Measurements from ENCODE around the gene PVALB. TPM values are rescaled to one million over a fixed set of nuclear protein-coding genes. Genes with fewer than 3 reads are reported as not detected.

PVALB gene
- total and polyA plus RNA-seq, 2 of the 4 experiments (the other 2 are of a cell fraction) = not detected

- intact Hi-C loops (cut with micrococcal nuclease) (loop anchor here (5.0 kb wide), 1 partner anchor 212 kb away; no protein-coding TSS in a partner anchor), dilution Hi-C loops (cut with HindIII; ENCODE audit: low sequenced_read_pairs, unreplicated experiment) (no loop called here)
Observed at GRCh38 chr22:36758792-36759271, 58.0 kb downstream of the PVALB start.

More at GRCh38 chr22:36758792-36759271, 58.0 kb downstream of the PVALB start:
- DNase-seq (no peak), ATAC-seq (ENCODE audit: low read depth) (no peak)
- no peak overlapping the region for H3K4me3 ChIP-seq (ENCODE audit: insufficient read depth, low read depth, low read length)
- TF ChIP-seq CHD1 (IDR thresholded peaks at IDR 0.05; ENCODE audit: low read depth, low read length) (no peak), CTCF (conservative IDR thresholded peaks at IDR 0.05; ENCODE audit: low read depth, low read length) (no peak), RFX5 (IDR thresholded peaks at IDR 0.05; ENCODE audit: low read depth, low read length) (no peak), MAZ (IDR thresholded peaks at IDR 0.05; ENCODE audit: borderline replicate concordance, low read depth, low read length) (no peak), FOS (IDR thresholded peaks at IDR 0.05; ENCODE audit: low read depth, low read length) (no peak), MAFK (IDR thresholded peaks at IDR 0.05; ENCODE audit: low read depth, low read length) (no peak), MXI1 (IDR thresholded peaks at IDR 0.05; ENCODE audit: borderline replicate concordance, low read depth, low read length) (no peak), RAD21 (IDR thresholded peaks at IDR 0.05; ENCODE audit: low read length) (no peak), POLR2A (IDR thresholded peaks at IDR 0.05; ENCODE audit: low read depth, low read length) (no peak), BHLHE40 (IDR thresholded peaks at IDR 0.05; ENCODE audit: low read depth, low read length) (no peak)
- TF ChIP-seq, protein P1, sequence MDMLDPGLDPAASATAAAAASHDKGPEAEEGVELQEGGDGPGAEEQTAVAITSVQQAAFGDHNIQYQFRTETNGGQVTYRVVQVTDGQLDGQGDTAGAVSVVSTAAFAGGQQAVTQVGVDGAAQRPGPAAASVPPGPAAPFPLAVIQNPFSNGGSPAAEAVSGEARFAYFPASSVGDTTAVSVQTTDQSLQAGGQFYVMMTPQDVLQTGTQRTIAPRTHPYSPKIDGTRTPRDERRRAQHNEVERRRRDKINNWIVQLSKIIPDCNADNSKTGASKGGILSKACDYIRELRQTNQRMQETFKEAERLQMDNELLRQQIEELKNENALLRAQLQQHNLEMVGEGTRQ (IDR thresholded peaks at IDR 0.05; ENCODE audit: low read depth, low read length) = no peak
- H3K9me1 ChIP-seq (ENCODE audit: insufficient read depth, low read length) = peaks cover 8% of the 10 kb centered on the region
- H3K56ac ChIP-seq (ENCODE audit: extremely low read depth, insufficient read depth, low read length) = no peak overlapping the region
- H3K4me2 ChIP-seq (ENCODE audit: low read depth, low read length) = no peak overlapping the region
- ChIA-PET POLR2A (ENCODE audit: unreplicated experiment) (no interaction called here), CTCF (interaction anchor here (1.0 kb wide), 1 partner anchor 212 kb away, joined by 3 read pairs; no protein-coding TSS in a partner anchor)
- no peak overlapping the region for H2AFZ ChIP-seq (replicated peaks; ENCODE audit: low read length, poor library complexity)
- no peak overlapping the region for H4K8ac ChIP-seq (ENCODE audit: low read depth in 2 of 2, low read length in 2 of 2)
- no peak overlapping the region for H2BK15ac ChIP-seq (ENCODE audit: low read depth, low read length)
- H3K9me3 ChIP-seq (ENCODE audit: control insufficient read depth, insufficient read depth, low read length) = no peaks in the 10 kb centered on the region
- peaks cover 12% of the 10 kb centered on the region for H3K27me3 ChIP-seq (ENCODE audit: control insufficient read depth, insufficient read depth, low read length)
- no peak overlapping the region for H3K23ac ChIP-seq (ENCODE audit: low read depth, low read length)
- no peak overlapping the region for H2BK20ac ChIP-seq (ENCODE audit: low read depth, low read length)
- in situ Hi-C loops (cut with MboI; ENCODE audit: low sequenced_read_pairs) = no loop called here
- no peak overlapping the region for H4K91ac ChIP-seq (ENCODE audit: insufficient read depth, low read depth, low read length)
- no TSS peak for BruUV-seq (replicated peaks)
- H4K20me1 ChIP-seq (ENCODE audit: insufficient read depth, low read length) = no peaks in the 10 kb centered on the region; the same call in 1 of the 2 replicates
- H2AK5ac ChIP-seq (ENCODE audit: low read depth, low read length) = no peak overlapping the region
- no peak overlapping the region for H3K9ac ChIP-seq (ENCODE audit: low read depth, low read length)
- peaks cover 3% of the 10 kb centered on the region; the same call in 1 of the 2 replicates for H3K4me1 ChIP-seq (ENCODE audit: control insufficient read depth, insufficient read depth, low read length)
- no peak overlapping the region for H3K18ac ChIP-seq (ENCODE audit: low read depth, low read length)
- no peak overlapping the region for H3K27ac ChIP-seq (ENCODE audit: insufficient read depth, low read length)
- WGBS, 2 experiments (ENCODE audit: extremely low coverage in 2 of 2, insufficient read length in 1 of 2) = 74% methylated on average over 11 of the region's 15 CpGs; no CpG with 5 or more reads in 1 of the 2 experiments
- no peaks in the 10 kb centered on the region for H3K79me1 ChIP-seq (ENCODE audit: low read depth in 1 of 2, low read length in 2 of 2)
- H2AK9ac ChIP-seq (replicated peaks; ENCODE audit: low read depth, low read length, poor library complexity) = no peak overlapping the region
- H3K36me3 ChIP-seq (ENCODE audit: control insufficient read depth, insufficient read depth, low read length) = peaks cover 2% of the 10 kb centered on the region; the same call in 1 of the 2 replicates
- H2BK5ac ChIP-seq (ENCODE audit: low read depth, low read length, poor library complexity, severe bottlenecking) = no peak overlapping the region
- no peak overlapping the region for H4K5ac ChIP-seq (ENCODE audit: low read depth, low read length)
- H3K4ac ChIP-seq (ENCODE audit: low read depth, low read length) = no peak overlapping the region
- H2BK120ac ChIP-seq (ENCODE audit: low read depth, low read length) = no peak overlapping the region
- no peak overlapping the region for H3K14ac ChIP-seq (replicated peaks; ENCODE audit: low read depth, low read length)
